ENCODE results near the gene SLC12A7. TPM values are rescaled to one million over a fixed set of nuclear protein-coding genes. Genes with fewer than 3 reads are reported as not detected.
"Not testable (repeated sequence)": the region's sequence is repeated elsewhere in the genome, so short reads cannot be mapped to it uniquely, and the experiment has no call there.

The SLC12A7 gene
- total and polyA plus RNA-seq, 3 donors from 2014 or later, result 73.2 to 212 (median 168) TPM

DNA sequence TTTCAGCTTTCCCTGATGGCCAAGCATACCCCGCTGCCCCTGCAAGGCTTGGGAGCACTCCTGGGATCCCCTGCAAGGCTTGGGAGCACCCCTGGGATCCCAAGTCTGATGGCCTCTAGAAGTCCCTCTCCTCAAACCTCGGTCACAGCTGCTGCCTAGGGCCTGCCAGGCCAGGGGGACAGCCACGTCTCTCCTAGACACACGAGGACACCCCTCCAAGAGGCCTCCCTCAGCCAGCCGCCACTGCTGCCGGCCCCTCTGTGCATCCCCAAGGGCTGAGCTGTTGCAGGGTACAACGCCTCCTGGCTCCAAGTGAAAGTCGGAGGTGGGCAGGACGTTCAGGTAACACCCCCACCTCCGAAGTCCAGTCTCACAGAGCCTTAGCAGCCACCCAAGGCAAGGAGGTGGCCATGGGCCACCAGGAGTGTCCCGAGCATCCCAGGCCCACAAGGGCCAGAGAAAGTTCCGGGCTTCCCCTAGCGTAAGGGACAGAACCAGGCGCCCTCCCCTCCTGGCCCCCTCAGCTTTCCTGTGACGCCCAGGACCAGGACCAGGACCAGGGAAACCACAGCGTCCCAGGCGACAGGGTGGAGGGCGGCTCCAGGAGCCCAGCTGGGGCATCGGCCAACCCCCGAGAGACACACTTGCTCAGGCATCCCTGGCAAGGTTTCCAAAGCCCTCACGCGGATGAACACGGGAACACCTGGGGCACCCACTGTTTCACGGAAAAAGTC lies 17.3 kb upstream of the SLC12A7 start:
- intact Hi-C loops (cut with DNase I; ENCODE audit: low total_unique reads), result no loop called here
- Histone ChIP-seq H3K4me3 (no peak overlapping the region), H3K4me1 (peaks cover 26% of the 10 kb centered on the region), H3K27me3 (no peaks in the 10 kb centered on the region), H3K27ac (no peak overlapping the region), H3K36me3 (ENCODE audit: low read depth, missing control alignments) (no peaks in the 10 kb centered on the region), H3K9me3 (no peaks in the 10 kb centered on the region)
- WGBS, 2 donors, result 95 to 99% methylated on average over 7 to 24 of the region's 24 CpGs
- no peak for DNase-seq
- TF ChIP-seq, protein P1, sequence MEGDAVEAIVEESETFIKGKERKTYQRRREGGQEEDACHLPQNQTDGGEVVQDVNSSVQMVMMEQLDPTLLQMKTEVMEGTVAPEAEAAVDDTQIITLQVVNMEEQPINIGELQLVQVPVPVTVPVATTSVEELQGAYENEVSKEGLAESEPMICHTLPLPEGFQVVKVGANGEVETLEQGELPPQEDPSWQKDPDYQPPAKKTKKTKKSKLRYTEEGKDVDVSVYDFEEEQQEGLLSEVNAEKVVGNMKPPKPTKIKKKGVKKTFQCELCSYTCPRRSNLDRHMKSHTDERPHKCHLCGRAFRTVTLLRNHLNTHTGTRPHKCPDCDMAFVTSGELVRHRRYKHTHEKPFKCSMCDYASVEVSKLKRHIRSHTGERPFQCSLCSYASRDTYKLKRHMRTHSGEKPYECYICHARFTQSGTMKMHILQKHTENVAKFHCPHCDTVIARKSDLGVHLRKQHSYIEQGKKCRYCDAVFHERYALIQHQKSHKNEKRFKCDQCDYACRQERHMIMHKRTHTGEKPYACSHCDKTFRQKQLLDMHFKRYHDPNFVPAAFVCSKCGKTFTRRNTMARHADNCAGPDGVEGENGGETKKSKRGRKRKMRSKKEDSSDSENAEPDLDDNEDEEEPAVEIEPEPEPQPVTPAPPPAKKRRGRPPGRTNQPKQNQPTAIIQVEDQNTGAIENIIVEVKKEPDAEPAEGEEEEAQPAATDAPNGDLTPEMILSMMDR (IDR thresholded peaks at IDR 0.05), result no peak
- no peak for TF ChIP-seq POLR2A (IDR thresholded peaks at IDR 0.05)

DNA sequence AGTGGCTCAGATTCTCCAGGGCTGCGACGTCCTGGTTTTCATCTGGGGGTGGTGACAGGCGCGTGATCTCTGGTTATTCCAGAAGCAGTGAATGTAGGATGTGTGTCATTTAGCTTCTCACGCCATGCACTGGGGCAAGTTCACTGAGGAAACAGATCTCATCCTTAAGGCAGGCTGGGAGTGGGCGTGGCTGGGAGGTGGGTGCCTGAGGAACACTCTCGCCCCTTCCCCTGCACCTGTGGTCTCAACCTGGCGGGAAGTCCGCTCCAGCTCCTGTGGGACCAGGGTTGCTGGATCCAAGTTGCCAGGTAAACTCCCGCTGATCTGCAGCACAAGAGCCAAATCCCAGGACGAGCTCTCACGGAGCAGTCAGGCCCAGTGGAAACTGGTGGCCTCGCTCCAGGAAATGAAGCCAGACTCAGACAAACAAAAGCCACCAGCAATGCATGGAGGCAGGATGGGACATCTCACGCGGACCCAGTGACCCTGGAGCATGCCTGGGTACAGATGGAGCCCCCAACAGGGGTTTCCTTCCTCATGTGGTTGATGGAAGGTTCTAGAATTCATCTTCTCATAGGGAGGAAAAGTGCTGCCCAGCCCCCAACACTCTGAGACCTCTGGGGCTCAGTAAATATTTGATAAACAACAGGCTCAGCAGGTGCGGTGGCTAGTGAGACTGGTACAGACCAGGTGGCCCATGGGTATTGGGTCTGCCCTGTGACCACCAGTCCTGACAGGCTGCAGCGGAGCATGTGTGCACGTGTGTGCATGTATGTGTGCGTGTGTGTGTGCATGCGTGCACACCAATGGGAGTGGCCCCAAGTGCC lies 16.3 kb upstream of the SLC12A7 start:
- TF ChIP-seq, protein P1 (IDR thresholded peaks at IDR 0.05), result no peak
- TF ChIP-seq POLR2A (IDR thresholded peaks at IDR 0.05), result no peak
- Histone ChIP-seq H3K27ac (no peak overlapping the region), H3K4me1 (peaks cover 33% of the 10 kb centered on the region)

DNA sequence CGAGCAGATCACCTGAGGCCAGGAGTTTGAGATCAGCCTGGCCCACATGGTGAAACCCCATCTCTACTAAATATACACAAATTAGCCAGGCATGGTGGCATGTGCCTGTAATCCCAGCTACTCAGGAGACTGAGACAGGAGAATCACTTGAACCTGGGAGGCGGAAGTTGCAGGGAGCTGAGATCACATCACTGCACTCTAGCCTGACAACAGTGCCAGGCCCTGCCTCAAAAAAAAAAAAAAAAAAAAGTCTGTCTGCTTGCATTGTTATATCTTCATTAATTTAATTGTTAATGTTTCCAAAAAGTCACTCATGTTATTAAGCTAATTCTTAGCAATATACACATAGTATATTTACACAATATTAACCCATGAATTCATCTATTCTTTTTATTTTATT lies 13.8 kb upstream of the SLC12A7 start:
- 92 to 94% methylated on average over 2 of the region's 2 CpGs for WGBS, 2 donors
- H3K4me3 ChIP-seq; intact Hi-C loops (cut with DNase I; ENCODE audit: low total_unique reads); H3K36me3 ChIP-seq (ENCODE audit: low read depth, missing control alignments); H3K9me3 ChIP-seq; H3K27me3 ChIP-seq; DNase-seq; H3K27ac ChIP-seq: not testable (repeated sequence)
- peaks cover 41% of the 10 kb centered on the region for H3K4me1 ChIP-seq

More for the DNA sequence above, 16.3 kb upstream of the SLC12A7 start:
- no peaks in the 10 kb centered on the region for H3K9me3 ChIP-seq
- no peaks in the 10 kb centered on the region for H3K27me3 ChIP-seq
- 62 to 69% methylated on average over 17 to 19 of the region's 20 CpGs for WGBS, 2 donors
- H3K4me3 ChIP-seq, result no peak overlapping the region
- intact Hi-C loops (cut with DNase I; ENCODE audit: low total_unique reads), result no loop called here
- H3K36me3 ChIP-seq (ENCODE audit: low read depth, missing control alignments), result no peaks in the 10 kb centered on the region
- DNase-seq, result peak; percentile 64

DNA sequence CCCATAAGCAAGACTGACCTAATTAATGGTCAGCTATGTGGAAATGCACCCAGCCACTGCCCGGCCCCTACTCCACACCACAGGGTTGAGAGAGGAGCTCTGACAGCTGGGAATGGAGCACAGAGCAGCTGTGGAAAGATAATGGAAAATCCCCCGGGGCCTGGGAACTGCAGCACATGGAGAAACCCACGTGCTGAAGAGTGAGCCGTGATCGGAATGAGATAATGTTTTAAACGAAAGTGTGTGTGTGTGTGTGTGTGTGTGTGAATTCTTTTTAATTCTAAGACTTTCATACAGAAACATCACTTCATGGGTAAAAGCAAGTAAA lies 13.1 kb upstream of the SLC12A7 start:
- 41 to 42% methylated on average over 6 of the region's 6 CpGs for WGBS, 2 donors
- no peaks in the 10 kb centered on the region for H3K9me3 ChIP-seq
- H3K36me3 ChIP-seq (ENCODE audit: low read depth, missing control alignments), result no peaks in the 10 kb centered on the region
- TF ChIP-seq, protein P1 (IDR thresholded peaks at IDR 0.05), result no peak
- no peak for TF ChIP-seq POLR2A (IDR thresholded peaks at IDR 0.05)
- no peaks in the 10 kb centered on the region for H3K27me3 ChIP-seq
- no peak for DNase-seq
- peaks cover 45% of the 10 kb centered on the region for H3K4me1 ChIP-seq
- no peak overlapping the region for H3K4me3 ChIP-seq
- intact Hi-C loops (cut with DNase I; ENCODE audit: low total_unique reads), result no loop called here
- peak overlapping the region; percentile 25 to 46 for H3K27ac ChIP-seq

DNA sequence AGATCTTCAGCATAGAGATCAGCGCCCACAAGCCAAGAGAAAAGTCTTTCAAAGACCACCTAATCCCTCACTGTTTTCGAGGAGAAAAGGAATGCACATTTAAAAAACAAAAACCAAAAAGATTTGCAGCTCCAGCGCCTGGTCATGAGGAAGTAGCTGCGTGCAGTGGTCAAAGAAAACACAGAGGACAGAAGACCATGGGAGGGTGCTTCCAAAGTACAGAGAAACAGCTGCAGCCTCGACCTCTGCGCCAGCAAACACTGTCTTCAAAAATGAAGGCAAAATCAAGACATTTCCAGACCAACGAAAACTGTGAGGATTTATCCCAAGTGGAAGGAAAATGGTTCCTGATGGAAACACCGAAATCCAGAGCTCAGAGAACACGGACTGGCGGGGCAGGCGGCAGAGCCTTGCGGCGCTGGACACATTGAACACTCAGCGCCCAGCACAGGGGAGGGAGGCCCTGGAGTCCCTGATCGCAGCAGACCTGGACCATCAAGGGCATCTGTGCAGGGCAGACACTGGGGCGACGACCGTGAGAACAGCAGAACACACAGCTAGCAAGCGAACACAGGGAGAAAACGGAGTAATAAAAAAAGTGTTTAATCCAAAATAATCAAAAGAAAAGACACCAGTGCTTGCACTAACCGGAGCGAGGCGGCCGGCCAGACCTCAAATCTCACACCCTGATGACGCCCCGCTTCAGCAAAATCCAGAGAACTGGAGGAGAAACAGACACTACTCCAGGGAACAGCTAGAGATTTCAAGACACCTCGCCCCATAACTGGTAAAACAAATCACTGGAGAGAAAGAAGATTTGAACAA lies 12.6 kb upstream of the SLC12A7 start:
- TF ChIP-seq, protein P1 (IDR thresholded peaks at IDR 0.05), result no peak
- TF ChIP-seq POLR2A (IDR thresholded peaks at IDR 0.05), result no peak
- Histone ChIP-seq H3K4me3 (no peak overlapping the region), H3K27me3 (no peaks in the 10 kb centered on the region), H3K27ac (peak overlapping the region; percentile 25 to 46), H3K36me3 (ENCODE audit: low read depth, missing control alignments) (no peaks in the 10 kb centered on the region), H3K9me3 (no peaks in the 10 kb centered on the region), H3K4me1 (peaks cover 50% of the 10 kb centered on the region)
- intact Hi-C loops (cut with DNase I; ENCODE audit: low total_unique reads), result no loop called here
- no peak for DNase-seq
- WGBS, 2 donors, result 65 to 69% methylated on average over 27 of the region's 27 CpGs

All from testis (tissue), 3 donors.